ENCODE data around the gene GRHPR. TPM values are rescaled to one million over a fixed set of nuclear protein-coding genes. Genes with fewer than 3 reads are reported as not detected.

The GRHPR gene
- total RNA-seq, 1 donor from 2014 or later, result 61.6 TPM

GRCh38 chr9:37399336-37399735, 23.2 kb upstream of the GRHPR start:
- DNase-seq, result no peak

- DNase-seq, result no peak
Observed at GRCh38 chr9:37404590-37404989, 17.9 kb upstream of the GRHPR start.

- no peak for DNase-seq
Observed at GRCh38 chr9:37405350-37405749, 17.1 kb upstream of the GRHPR start.

- DNase-seq, result no peak
Observed at GRCh38 chr9:37405764-37406380, 16.6 kb upstream of the GRHPR start.

GRCh38 chr9:37406603-37407401, 15.7 kb upstream of the GRHPR start:
- DNase-seq, result no peak

GRCh38 chr9:37407468-37407867, 15.0 kb upstream of the GRHPR start:
- no peak for DNase-seq

- DNase-seq, result no peak
Observed at GRCh38 chr9:37408933-37409710, 13.4 kb upstream of the GRHPR start.

GRCh38 chr9:37410354-37410861, 12.1 kb upstream of the GRHPR start:
- no peak for DNase-seq

- no peak for DNase-seq
Observed at GRCh38 chr9:37410969-37411785, 11.3 kb upstream of the GRHPR start.

GRCh38 chr9:37412431-37413151, 9.9 kb upstream of the GRHPR start:
- no peak for DNase-seq

GRCh38 chr9:37413311-37413710, 9.2 kb upstream of the GRHPR start:
- DNase-seq, result no peak

- DNase-seq, result no peak
Observed at GRCh38 chr9:37414503-37414943, 8.0 kb upstream of the GRHPR start.

GRCh38 chr9:37415011-37415719, 7.3 kb upstream of the GRHPR start:
- DNase-seq, result peak; percentile 33

GRCh38 chr9:37417252-37417803, 5.2 kb upstream of the GRHPR start:
- DNase-seq, result no peak

- DNase-seq, result no peak
Observed at GRCh38 chr9:37417857-37418618, 4.5 kb upstream of the GRHPR start.

- DNase-seq, result no peak
Observed at GRCh38 chr9:37419204-37419603, 3.3 kb upstream of the GRHPR start.

GRCh38 chr9:37420271-37421215, 2.0 kb upstream of the GRHPR start:
- DNase-seq, result no peak

- DNase-seq, result no peak
Observed at GRCh38 chr9:37421914-37422288, 595 bp upstream of the GRHPR start.
